AML-193 (cell line): ENCODE data around the gene GP1BB.

Experiments used
- DNase-seq, 2 experiments: peaks; one replicate each; lab custom pipeline; 2025; lab: John Stamatoyannopoulos, UW

Gene GP1BB

GRCh38 chr22:19756288-19757128 is 33.2 kb downstream of the GP1BB start:
- peak in 1 of 2 experiments; percentile 3 for DNase-seq

- no peak for DNase-seq
Measured at GRCh38 chr22:19757140-19757984, 34.0 kb downstream of the GP1BB start.

GRCh38 chr22:19757985-19758895 is 34.9 kb downstream of the GP1BB start:
- DNase-seq: no peak

- DNase-seq: no peak
Measured at GRCh38 chr22:19758896-19759426, 35.6 kb downstream of the GP1BB start.

DNA sequence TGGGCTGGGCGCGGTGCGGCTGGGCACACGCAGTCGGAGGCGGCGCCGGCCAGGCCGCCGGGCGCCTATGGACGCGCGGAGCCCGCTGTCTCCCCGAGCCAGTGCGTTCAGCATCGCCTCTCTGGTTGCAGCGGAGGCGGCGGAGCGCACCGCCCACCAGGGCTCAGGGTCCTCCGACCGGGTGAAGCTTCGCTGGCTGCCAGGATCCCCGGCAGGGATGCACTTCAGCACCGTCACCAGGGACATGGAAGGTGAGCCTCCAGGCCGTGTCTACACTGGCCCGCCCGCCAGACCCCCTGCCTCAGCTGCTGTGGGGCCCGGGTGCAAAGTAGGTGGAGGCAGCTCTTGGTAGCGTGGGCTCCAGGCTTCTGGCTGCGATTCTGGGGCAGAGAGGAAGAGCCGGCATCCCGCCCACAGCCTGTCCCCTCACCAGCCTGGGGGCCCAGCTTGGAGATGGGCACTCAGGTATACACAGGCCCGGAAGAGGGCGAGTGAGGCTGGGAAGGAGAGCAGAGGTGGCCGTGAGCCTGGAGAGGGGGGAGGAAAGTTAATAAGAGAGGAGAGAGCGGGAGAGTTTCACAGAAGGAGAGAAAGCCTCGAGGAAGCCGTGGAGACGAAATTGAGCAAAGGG is 36.2 kb downstream of the GP1BB start:
- DNase-seq: no peak

DNA sequence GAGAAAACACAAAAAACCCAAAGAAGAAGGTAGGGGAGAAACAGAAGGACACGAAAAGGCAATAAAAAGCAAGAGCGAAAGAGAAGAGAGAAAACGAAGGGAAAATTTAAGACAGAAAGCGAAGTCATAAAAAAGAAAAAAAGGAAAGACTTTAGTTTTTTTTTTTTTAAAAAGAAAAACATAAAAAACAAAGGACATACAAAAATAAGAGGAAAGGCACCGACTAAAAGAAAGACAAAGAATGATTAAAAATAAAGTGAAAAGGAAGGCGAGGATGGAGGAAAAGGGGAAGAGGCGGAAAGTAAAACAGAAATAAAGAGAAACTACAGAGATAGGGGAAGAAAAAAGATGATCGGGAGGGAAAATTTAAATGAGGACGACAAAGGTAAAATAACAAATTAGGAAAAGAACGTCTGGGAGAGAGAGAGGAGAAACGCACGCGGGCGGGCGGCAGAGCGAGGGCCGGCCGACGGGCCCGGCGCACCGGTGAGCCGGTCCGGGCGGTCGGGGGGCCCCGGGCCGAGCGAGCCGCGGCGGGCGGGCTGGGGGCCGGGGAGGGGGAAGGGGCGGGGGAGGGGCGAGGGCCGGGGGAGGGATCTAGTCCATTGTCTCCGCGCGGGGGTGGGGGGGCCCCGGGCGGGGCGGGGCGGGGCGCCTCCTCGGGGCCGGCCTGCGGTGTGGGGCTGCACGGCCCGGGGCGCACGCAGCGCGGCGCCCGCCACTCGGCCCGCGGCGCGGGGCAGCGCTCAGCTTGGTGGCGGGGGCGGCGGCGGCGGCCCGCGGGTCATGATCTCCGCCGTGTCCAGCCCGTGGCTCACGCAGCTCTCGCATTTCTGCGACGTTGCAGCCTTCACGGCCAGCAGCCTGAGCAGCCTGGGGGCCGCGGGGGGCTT is 37.0 kb downstream of the GP1BB start, which contains the start of gene TBX1:
Gene TBX1, plus strand, starts transcription at position 721 of the 893 bp plus-strand sequence. Its CDS starts 66 bp downstream, at position 787.
- DNase-seq: no peak

DNA sequence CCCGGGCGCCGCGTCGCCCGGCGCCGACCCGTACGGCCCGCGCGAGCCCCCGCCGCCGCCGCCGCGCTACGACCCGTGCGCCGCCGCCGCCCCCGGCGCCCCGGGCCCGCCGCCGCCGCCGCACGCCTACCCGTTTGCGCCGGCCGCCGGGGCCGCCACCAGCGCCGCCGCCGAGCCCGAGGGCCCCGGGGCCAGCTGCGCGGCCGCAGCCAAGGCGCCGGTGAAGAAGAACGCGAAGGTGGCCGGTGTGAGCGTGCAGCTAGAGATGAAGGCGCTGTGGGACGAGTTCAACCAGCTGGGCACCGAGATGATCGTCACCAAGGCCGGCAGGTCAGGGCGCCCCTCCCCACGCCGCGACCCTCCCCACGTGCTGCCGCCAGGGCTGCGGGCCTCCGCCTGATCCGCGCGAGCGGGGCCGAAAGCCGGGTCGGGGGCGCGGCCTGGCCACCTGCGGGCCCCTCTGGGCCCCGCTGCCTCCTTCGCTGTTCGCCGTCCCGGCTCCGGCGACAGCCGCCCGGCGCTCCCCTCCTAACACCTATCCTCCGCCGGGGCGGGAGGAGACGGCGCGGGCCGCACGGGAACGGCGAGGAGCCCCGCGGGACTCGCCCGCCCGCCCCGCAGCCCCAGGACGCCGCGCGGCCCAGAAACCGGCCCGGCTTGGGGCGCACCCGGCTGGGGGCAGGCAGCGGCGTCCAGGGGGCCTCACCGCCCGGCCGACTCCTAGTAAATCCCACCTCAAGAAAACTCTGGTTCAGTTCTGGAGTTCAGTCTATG is 37.8 kb downstream of the GP1BB start:
- no peak for DNase-seq

DNA sequence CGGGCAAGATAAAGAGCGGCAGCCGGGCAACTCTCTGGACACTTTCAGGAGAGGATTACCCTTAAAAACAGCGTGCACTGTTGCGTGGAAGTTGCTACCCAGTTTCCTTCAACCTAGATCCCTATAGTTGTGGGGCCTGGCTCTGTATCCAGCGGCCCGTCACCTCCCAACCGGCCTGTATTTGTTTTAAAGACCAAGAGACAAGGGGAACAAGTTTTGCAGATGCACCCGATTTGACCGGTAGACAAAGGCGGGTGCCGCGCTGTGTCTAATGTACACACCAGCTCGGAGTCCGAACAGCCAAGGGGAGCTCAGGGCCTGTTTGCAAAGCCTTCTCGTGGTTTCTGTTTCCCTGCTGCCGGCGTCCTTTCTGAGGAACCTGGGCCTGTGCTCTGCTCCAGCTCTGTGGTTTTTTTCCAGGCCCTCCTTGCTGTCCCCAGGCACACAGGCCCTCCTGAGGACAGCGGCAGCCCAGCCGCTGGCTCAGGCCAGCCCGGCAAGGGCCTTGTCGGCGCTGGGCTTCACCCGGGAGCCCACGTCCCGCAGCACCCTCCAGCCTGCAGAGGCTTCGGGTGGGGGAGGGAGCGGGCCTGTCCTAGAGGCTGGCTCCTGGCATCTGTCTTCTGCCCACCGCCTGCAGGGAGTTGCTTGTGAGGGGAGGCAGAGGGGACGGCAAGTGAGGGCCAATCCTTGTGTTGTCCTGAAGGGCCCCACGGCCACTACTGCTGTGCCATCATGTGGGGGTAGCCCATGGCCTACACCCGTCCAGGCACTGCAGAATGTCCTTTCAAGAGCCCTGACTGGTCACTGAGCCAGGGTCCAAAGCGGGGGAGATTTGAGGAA is 38.6 kb downstream of the GP1BB start:
- DNase-seq: no peak

DNA sequence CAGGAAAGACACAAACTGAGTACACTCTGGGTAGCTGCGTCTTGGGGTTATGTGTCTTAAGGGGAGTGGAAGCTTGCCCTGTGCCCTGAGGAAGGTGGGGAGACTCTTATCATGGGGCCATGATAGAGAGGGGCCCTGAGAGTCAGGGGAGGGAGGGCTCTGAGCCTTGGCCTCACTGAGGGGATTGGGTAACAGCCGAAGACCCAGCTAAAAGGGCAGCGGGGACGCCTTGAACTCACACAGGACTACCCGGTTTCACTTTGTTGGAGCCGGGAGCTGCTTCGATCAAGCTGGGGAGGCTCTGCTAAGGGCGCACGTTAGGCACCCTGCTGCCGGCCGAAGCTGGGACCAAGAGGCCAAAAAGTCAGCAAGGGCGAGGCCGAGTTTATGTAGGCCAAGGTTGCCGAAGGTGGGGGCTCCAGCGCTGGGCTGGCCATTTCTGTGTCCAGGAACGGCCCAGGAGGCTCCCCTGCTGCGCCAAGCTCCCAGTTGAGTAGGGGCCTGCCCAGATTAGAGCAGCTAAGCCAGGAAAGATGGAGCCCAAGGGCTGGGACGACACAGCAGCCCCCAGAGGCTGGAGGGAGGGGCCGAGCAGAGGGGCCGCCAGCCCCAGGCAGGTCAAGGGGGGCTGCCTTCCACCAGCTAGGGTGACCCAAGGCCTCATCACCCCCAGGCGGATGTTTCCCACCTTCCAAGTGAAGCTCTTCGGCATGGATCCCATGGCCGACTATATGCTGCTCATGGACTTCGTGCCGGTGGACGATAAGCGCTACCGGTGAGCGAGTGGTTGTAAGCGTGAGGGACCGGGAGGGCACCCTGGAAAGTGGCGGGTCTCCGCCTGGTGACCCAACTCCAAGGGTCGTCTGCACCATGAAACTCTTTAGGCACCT is 39.5 kb downstream of the GP1BB start:
- no peak for DNase-seq

GRCh38 chr22:19763458-19764298 is 40.3 kb downstream of the GP1BB start:
- no peak for DNase-seq

DNA sequence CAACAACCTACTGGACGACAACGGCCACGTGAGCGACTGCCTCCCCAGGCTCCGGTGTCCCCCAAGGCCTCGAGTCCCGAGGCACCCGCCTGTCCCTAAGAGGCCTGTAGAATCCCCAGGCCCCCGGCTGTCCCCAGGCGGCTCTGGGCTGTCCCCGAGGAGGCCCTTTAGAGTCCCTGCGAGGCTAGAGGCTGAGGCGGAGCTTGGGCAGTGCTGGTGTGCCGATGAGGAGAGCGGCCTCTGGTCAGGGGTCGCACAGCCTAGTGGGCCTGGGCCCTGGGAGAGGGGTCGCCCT is 40.9 kb downstream of the GP1BB start:
- no peak for DNase-seq

- no peak for DNase-seq
Measured at GRCh38 chr22:19764636-19765476, 41.5 kb downstream of the GP1BB start.

DNA sequence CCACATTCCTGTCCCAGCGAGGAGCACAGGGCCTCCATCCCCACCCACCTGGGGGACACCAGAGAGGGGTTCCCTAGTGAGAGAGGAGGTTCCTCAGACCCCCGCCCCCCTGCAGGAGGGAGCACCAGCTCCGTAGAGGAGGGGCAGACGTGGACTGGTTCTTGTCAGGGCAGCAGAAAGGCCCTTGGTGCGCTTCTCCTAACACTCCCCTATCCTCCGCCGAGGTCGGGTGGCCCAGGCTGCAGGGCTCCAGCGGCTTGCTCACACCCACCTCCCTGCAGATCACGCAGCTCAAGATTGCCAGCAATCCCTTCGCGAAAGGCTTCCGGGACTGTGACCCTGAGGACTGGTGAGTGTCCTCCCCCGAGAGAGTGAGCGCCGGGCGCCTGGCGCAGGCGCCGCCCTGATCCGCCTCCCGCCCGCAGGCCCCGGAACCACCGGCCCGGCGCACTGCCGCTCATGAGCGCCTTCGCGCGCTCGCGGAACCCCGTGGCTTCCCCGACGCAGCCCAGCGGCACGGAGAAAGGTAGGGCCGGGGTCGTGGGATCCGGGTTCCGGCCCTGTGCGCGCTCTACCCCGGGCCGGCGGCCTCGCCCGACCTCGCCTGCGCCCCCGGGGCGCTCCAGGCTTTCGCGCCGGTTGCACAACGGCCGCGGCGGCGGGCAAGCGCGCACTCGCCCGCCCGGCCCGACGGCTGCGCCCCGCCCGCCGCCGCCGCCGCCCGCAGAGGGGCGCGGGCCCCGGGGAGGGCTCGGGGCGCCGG is 42.3 kb downstream of the GP1BB start:
- peak; percentile 42 to 51 for DNase-seq

DNA sequence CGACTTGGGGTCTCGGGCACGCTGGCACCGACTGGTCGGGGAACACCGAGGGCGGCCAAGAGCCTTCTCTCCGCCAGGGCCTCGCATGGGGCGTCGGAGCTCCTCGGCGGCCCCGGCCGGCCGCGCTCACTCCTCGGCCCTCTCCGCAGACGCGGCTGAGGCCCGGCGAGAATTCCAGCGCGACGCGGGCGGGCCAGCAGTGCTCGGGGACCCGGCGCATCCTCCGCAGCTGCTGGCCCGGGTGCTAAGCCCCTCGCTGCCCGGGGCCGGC is 42.8 kb downstream of the GP1BB start:
- DNase-seq: peak in 1 of 2 experiments; percentile 29
